PC-9 (cell line): ENCODE measurements around the gene FAM3B. TPM values are rescaled to one million over a fixed set of nuclear protein-coding genes. Genes with fewer than 3 reads are reported as not detected.

ENCODE experiments used
- BruUV-seq: library from RNA; stranded (reverse); fragments of 400-500 nt; replicated peaks from 2 replicates; lab custom pipeline; 2021; lab: Mats Ljungman, UMichigan
- CTCF ChIA-PET: fragments of 300-600 bp; sonication (Branson Sonifier 250); formaldehyde crosslinking; loops from one replicate; lab custom pipeline; 2022; ENCODE audit warnings: antibody characterized with exemption; lab: Charles Lee
- POLR2A ChIA-PET: fragments of 300-600 bp; sonication (Branson Sonifier 250); formaldehyde crosslinking; loops from one replicate; lab custom pipeline; 2022; ENCODE audit warnings: antibody characterized with exemption; ENCODE audit not compliant: unreplicated experiment; lab: Charles Lee
- DNase-seq, 2 experiments: peaks; one replicate each; pipeline versions ENCODE4 v3.0.0 to v3.0.0-alpha.2; 2015 to 2022; ENCODE audit warnings: mixed read lengths in 1 of 2
- H2AFZ ChIP-seq: fragments of 200-600 bp; sonication (generic); 2 replicates; pipeline ENCODE4 v1.8.1; 2017; ENCODE audit warnings: antibody characterized with exemption
- H3F3A ChIP-seq: fragments of 200-600 bp; sonication (generic); 2 replicates; pipeline ENCODE4 v1.8.1; 2017; ENCODE audit warnings: antibody characterized with exemption, mild to moderate bottlenecking, low read depth; ENCODE audit not compliant: insufficient read depth
- H3K27ac ChIP-seq: fragments of 200-600 bp; sonication (generic); 2 replicates; pipeline ENCODE4 v1.6.1; 2016; ENCODE audit warnings: mixed run types
- H3K27me3 ChIP-seq: fragments of 200-600 bp; sonication (generic); 2 replicates; pipeline ENCODE4 v1.6.1; 2016; ENCODE audit warnings: low read depth, mixed run types; ENCODE audit not compliant: insufficient read depth
- H3K36me3 ChIP-seq: fragments of 200-600 bp; sonication (generic); 2 replicates; pipeline ENCODE4 v1.6.1; 2016; ENCODE audit warnings: low read depth, mixed run types
- H3K4me1 ChIP-seq: fragments of 200-600 bp; sonication (generic); replicated peaks from 2 replicates; pipeline ENCODE4 v1.6.1; 2016; ENCODE audit warnings: mixed run types; ENCODE audit not compliant: insufficient read depth
- H3K4me2 ChIP-seq: fragments of 200-600 bp; sonication (generic); 2 replicates; pipeline ENCODE4 v1.6.1; 2017; ENCODE audit warnings: mixed run types
- H3K4me3 ChIP-seq: fragments of 200-600 bp; sonication (generic); 2 replicates; pipeline ENCODE4 v1.6.1; 2016; ENCODE audit warnings: mixed run types
- H3K79me2 ChIP-seq: fragments of 200-600 bp; sonication (generic); 2 replicates; pipeline ENCODE4 v1.6.1; 2017; ENCODE audit warnings: low read depth, mixed run types
- H3K9me2 ChIP-seq: fragments of 200-600 bp; sonication (generic); 2 replicates; pipeline ENCODE4 v1.8.1; 2017; ENCODE audit warnings: mild to moderate bottlenecking; ENCODE audit not compliant: insufficient read depth
- H3K9me3 ChIP-seq: fragments of 200-600 bp; sonication (generic); 2 replicates; pipeline ENCODE4 v1.8.1; 2016; ENCODE audit warnings: low read depth; ENCODE audit not compliant: insufficient read depth
- H4K20me1 ChIP-seq: fragments of 200-600 bp; sonication (generic); 2 replicates; pipeline ENCODE4 v1.8.1; 2017; ENCODE audit not compliant: insufficient read depth
- EZH2 ChIP-seq: fragments of 200-600 bp; sonication (generic); IDR thresholded peaks from 2 replicates; pipeline ENCODE4 v1.8.0; 2017; ENCODE audit warnings: antibody characterized with exemption, low read depth
- intact Hi-C: fragments of 100-400 bp; cut with micrococcal nuclease; formaldehyde crosslinking; loops from one replicate; pipeline ENCODE4 v1.10.0; 2022; ENCODE audit not compliant: unreplicated experiment
- total RNA-seq: library from RNA; stranded (reverse); gene quantifications from 2 replicates; pipeline ENCODE4 v1.2.3, GENCODE V29; 2021
- TF ChIP-seq, protein P1 (sequence below): fragments of 200-600 bp; sonication (generic); conservative IDR thresholded peaks from 2 replicates; pipeline ENCODE4 v1.6.1; 2017; ENCODE audit warnings: mixed run types, antibody characterized with exemption, mild to moderate bottlenecking, moderate library complexity

Gene FAM3B
- total RNA-seq, 1 experiment from 2014 or later = not detected

DNA sequence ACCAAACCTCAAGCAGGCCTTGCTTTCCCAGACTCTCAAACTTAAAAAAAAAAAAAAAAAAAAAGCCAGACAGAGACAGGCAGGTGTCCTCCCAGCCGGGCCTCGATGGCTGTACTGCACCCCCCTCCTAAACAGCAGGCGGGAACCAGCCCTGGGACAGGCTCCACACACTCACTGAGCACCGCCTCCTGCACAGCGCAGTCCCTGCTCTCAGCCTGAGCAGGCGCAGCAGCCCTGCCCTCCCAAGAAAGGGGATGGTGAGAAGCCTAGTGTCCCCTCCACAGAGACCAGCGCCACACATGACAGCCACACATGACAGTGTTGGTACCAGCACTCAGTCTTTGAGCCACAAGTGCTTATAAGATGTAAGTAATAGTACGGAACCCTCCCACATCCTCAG, 57.2 kb downstream of the FAM3B start:
- H3K4me2 ChIP-seq = no peak overlapping the region
- no peaks in the 10 kb centered on the region for H3K4me1 ChIP-seq
- no peaks in the 10 kb centered on the region for H3F3A ChIP-seq
- H3K27ac ChIP-seq = no peak overlapping the region
- H3K9me2 ChIP-seq = no peaks in the 10 kb centered on the region
- H2AFZ ChIP-seq = no peak overlapping the region
- intact Hi-C loops = no loop called here
- H3K36me3 ChIP-seq = no peaks in the 10 kb centered on the region
- ChIA-PET CTCF (no interaction called here), POLR2A (no interaction called here)
- no peaks in the 10 kb centered on the region for H3K79me2 ChIP-seq
- TF ChIP-seq EZH2 = no peak
- TF ChIP-seq, protein P1, sequence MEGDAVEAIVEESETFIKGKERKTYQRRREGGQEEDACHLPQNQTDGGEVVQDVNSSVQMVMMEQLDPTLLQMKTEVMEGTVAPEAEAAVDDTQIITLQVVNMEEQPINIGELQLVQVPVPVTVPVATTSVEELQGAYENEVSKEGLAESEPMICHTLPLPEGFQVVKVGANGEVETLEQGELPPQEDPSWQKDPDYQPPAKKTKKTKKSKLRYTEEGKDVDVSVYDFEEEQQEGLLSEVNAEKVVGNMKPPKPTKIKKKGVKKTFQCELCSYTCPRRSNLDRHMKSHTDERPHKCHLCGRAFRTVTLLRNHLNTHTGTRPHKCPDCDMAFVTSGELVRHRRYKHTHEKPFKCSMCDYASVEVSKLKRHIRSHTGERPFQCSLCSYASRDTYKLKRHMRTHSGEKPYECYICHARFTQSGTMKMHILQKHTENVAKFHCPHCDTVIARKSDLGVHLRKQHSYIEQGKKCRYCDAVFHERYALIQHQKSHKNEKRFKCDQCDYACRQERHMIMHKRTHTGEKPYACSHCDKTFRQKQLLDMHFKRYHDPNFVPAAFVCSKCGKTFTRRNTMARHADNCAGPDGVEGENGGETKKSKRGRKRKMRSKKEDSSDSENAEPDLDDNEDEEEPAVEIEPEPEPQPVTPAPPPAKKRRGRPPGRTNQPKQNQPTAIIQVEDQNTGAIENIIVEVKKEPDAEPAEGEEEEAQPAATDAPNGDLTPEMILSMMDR = no peak
- H4K20me1 ChIP-seq = no peaks in the 10 kb centered on the region
- no peak for DNase-seq
- H3K9me3 ChIP-seq = no peaks in the 10 kb centered on the region
- BruUV-seq = no TSS peak
- H3K4me3 ChIP-seq = no peak overlapping the region
- no peaks in the 10 kb centered on the region for H3K27me3 ChIP-seq

- Histone ChIP-seq H2AFZ (no peak overlapping the region), H3K27me3 (no peaks in the 10 kb centered on the region), H3K79me2 (no peaks in the 10 kb centered on the region), H3F3A (no peaks in the 10 kb centered on the region), H3K4me1 (no peaks in the 10 kb centered on the region), H3K9me3 (no peaks in the 10 kb centered on the region), H3K4me2 (no peak overlapping the region), H3K36me3 (no peaks in the 10 kb centered on the region), H3K27ac (no peak overlapping the region), H4K20me1 (no peaks in the 10 kb centered on the region), H3K4me3 (no peak overlapping the region), H3K9me2 (no peaks in the 10 kb centered on the region)
- TF ChIP-seq, protein P1 = no peak
- TF ChIP-seq EZH2 = no peak
- no peak for DNase-seq
- no TSS peak for BruUV-seq
- intact Hi-C loops = no loop called here
- CTCF ChIA-PET = no interaction called here
- POLR2A ChIA-PET = no interaction called here
Observed at GRCh38 chr21:41374177-41374712, 57.6 kb downstream of the FAM3B start.

- no peaks in the 10 kb centered on the region for H3F3A ChIP-seq
- ChIA-PET CTCF (no interaction called here), POLR2A (no interaction called here)
- H3K79me2 ChIP-seq = no peaks in the 10 kb centered on the region
- no peaks in the 10 kb centered on the region for H3K36me3 ChIP-seq
- BruUV-seq = no TSS peak
- no peak overlapping the region for H2AFZ ChIP-seq
- H3K27ac ChIP-seq = no peak overlapping the region
- H3K9me3 ChIP-seq = no peaks in the 10 kb centered on the region
- H4K20me1 ChIP-seq = no peaks in the 10 kb centered on the region
- TF ChIP-seq, protein P1 = no peak
- no peak for TF ChIP-seq EZH2
- no peaks in the 10 kb centered on the region for H3K27me3 ChIP-seq
- no peak overlapping the region for H3K4me3 ChIP-seq
- DNase-seq = no peak
- intact Hi-C loops = no loop called here
- H3K4me1 ChIP-seq = no peaks in the 10 kb centered on the region
- no peaks in the 10 kb centered on the region for H3K9me2 ChIP-seq
- H3K4me2 ChIP-seq = no peak overlapping the region
Observed at GRCh38 chr21:41374867-41375533, 58.4 kb downstream of the FAM3B start.
